ENCODE data around the gene MAD2L1.

DNA sequence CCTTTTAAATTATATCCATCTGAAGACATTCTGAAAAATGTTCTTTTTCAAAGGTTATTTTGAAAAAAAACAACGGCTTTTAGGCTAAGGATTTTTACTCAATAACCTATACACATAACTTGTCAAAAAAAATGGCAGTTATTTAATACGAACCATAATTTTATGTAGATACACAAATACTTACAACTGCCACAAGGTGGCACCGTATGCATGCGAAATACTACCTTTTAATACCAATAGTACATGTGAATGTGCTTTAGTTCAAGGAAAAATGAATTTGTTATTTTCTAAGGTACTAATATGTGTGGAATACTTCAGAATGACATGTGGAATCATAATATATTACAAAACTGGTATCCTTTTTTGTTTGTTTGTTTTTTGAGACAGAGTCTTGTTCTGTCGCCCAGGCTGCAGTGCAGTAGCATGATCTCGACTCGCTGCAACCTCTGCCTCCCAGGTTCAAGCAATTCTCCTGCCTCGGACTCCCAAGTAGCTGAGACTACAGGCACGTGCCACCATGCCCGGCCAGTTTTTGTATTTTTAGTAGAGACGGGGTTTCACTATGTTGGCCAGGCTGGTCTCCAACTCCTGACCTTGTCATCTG, 4.6 kb upstream of the MAD2L1 start:
- TF ChIP-seq, protein P1, sequence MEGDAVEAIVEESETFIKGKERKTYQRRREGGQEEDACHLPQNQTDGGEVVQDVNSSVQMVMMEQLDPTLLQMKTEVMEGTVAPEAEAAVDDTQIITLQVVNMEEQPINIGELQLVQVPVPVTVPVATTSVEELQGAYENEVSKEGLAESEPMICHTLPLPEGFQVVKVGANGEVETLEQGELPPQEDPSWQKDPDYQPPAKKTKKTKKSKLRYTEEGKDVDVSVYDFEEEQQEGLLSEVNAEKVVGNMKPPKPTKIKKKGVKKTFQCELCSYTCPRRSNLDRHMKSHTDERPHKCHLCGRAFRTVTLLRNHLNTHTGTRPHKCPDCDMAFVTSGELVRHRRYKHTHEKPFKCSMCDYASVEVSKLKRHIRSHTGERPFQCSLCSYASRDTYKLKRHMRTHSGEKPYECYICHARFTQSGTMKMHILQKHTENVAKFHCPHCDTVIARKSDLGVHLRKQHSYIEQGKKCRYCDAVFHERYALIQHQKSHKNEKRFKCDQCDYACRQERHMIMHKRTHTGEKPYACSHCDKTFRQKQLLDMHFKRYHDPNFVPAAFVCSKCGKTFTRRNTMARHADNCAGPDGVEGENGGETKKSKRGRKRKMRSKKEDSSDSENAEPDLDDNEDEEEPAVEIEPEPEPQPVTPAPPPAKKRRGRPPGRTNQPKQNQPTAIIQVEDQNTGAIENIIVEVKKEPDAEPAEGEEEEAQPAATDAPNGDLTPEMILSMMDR (conservative IDR thresholded peaks at IDR 0.05; ENCODE audit: low read depth, low read length): peak; percentile 73
- no peak for TF ChIP-seq EZH2phosphoT487 (IDR thresholded peaks at IDR 0.05; ENCODE audit: borderline replicate concordance, low read length)
